ENCODE results near the gene NFYA. TPM values are rescaled to one million over a fixed set of nuclear protein-coding genes. Genes with fewer than 3 reads are reported as not detected.

Gene NFYA
- total RNA-seq, 2 experiments from 2014 or later, result 24.5 to 25.4 TPM

GRCh38 chr6:41074692-41075436 is 2.1 kb downstream of the NFYA start:
- Mint-ChIP-seq H3K36me3 (peaks cover 28% of the 10 kb centered on the region), H3K4me3 (peak overlapping the region; percentile 94), H3K9me3 (no peaks in the 10 kb centered on the region), H3K27ac (peak overlapping the region; percentile 92), H3K4me1 (peaks cover 54% of the 10 kb centered on the region), H3K27me3 (no peaks in the 10 kb centered on the region)
- no peak for DNase-seq

GRCh38 chr6:41075651-41076626 is 3.2 kb downstream of the NFYA start:
- peak overlapping the region; percentile 2 for H3K4me3 Mint-ChIP-seq
- H3K9me3 Mint-ChIP-seq, result no peaks in the 10 kb centered on the region
- H3K4me1 Mint-ChIP-seq, result peaks cover 58% of the 10 kb centered on the region
- H3K27me3 Mint-ChIP-seq, result no peaks in the 10 kb centered on the region
- H3K36me3 Mint-ChIP-seq, result peaks cover 34% of the 10 kb centered on the region
- DNase-seq, result no peak
- peak overlapping the region; percentile 28 for H3K27ac Mint-ChIP-seq

- H3K4me3 Mint-ChIP-seq, result no peak overlapping the region
- peaks cover 62% of the 10 kb centered on the region for H3K4me1 Mint-ChIP-seq
- H3K9me3 Mint-ChIP-seq, result no peaks in the 10 kb centered on the region
- no peak for DNase-seq
- H3K27me3 Mint-ChIP-seq, result no peaks in the 10 kb centered on the region
- no peak overlapping the region for H3K27ac Mint-ChIP-seq
- peaks cover 37% of the 10 kb centered on the region for H3K36me3 Mint-ChIP-seq
Observed at GRCh38 chr6:41077536-41077935, 4.8 kb downstream of the NFYA start.

GRCh38 chr6:41078101-41078500 is 5.3 kb downstream of the NFYA start:
- Mint-ChIP-seq H3K4me1 (peaks cover 62% of the 10 kb centered on the region), H3K36me3 (peaks cover 40% of the 10 kb centered on the region), H3K27ac (no peak overlapping the region), H3K9me3 (no peaks in the 10 kb centered on the region), H3K4me3 (no peak overlapping the region), H3K27me3 (no peaks in the 10 kb centered on the region)
- DNase-seq, result no peak

- DNase-seq, result no peak
- Mint-ChIP-seq H3K27me3 (no peaks in the 10 kb centered on the region), H3K36me3 (peaks cover 39% of the 10 kb centered on the region), H3K4me3 (no peak overlapping the region), H3K4me1 (peaks cover 62% of the 10 kb centered on the region), H3K9me3 (no peaks in the 10 kb centered on the region), H3K27ac (peak overlapping the region; percentile 70)
Observed at GRCh38 chr6:41079080-41079479, 6.3 kb downstream of the NFYA start.

- Mint-ChIP-seq H3K36me3 (peaks cover 36% of the 10 kb centered on the region), H3K27ac (peak overlapping the region; percentile 80), H3K27me3 (no peaks in the 10 kb centered on the region), H3K9me3 (no peaks in the 10 kb centered on the region), H3K4me3 (peak overlapping the region; percentile 0), H3K4me1 (peaks cover 47% of the 10 kb centered on the region)
- no peak for DNase-seq
Observed at GRCh38 chr6:41080621-41081020, 7.8 kb downstream of the NFYA start.

- Mint-ChIP-seq H3K27ac (no peak overlapping the region), H3K4me3 (no peak overlapping the region), H3K36me3 (peaks cover 39% of the 10 kb centered on the region), H3K27me3 (no peaks in the 10 kb centered on the region), H3K9me3 (no peaks in the 10 kb centered on the region), H3K4me1 (peaks cover 35% of the 10 kb centered on the region)
- DNase-seq, result no peak
Observed at GRCh38 chr6:41083072-41083471, 10.3 kb downstream of the NFYA start.

GRCh38 chr6:41085182-41085581 is 12.4 kb downstream of the NFYA start:
- Mint-ChIP-seq H3K4me1 (peaks cover 20% of the 10 kb centered on the region), H3K36me3 (peaks cover 38% of the 10 kb centered on the region), H3K27ac (no peak overlapping the region), H3K9me3 (no peaks in the 10 kb centered on the region), H3K27me3 (no peaks in the 10 kb centered on the region), H3K4me3 (no peak overlapping the region)
- no peak for DNase-seq

GRCh38 chr6:41088451-41088850 is 15.7 kb downstream of the NFYA start:
- H3K27me3 Mint-ChIP-seq, result no peaks in the 10 kb centered on the region
- H3K4me3 Mint-ChIP-seq, result no peak overlapping the region
- DNase-seq, result no peak
- peaks cover 4% of the 10 kb centered on the region for H3K4me1 Mint-ChIP-seq
- H3K9me3 Mint-ChIP-seq, result no peaks in the 10 kb centered on the region
- peaks cover 24% of the 10 kb centered on the region for H3K36me3 Mint-ChIP-seq
- H3K27ac Mint-ChIP-seq, result no peak overlapping the region

- no peak overlapping the region for H3K4me3 Mint-ChIP-seq
- no peaks in the 10 kb centered on the region for H3K9me3 Mint-ChIP-seq
- DNase-seq, result no peak
- H3K27ac Mint-ChIP-seq, result no peak overlapping the region
- peaks cover 23% of the 10 kb centered on the region for H3K36me3 Mint-ChIP-seq
- H3K27me3 Mint-ChIP-seq, result no peaks in the 10 kb centered on the region
- H3K4me1 Mint-ChIP-seq, result no peaks in the 10 kb centered on the region
Observed at GRCh38 chr6:41090841-41091761, 18.3 kb downstream of the NFYA start.

GRCh38 chr6:41092421-41093140 is 19.8 kb downstream of the NFYA start:
- H3K4me1 Mint-ChIP-seq, result peaks cover 1% of the 10 kb centered on the region
- H3K36me3 Mint-ChIP-seq, result peaks cover 26% of the 10 kb centered on the region
- H3K27ac Mint-ChIP-seq, result no peak overlapping the region
- H3K27me3 Mint-ChIP-seq, result no peaks in the 10 kb centered on the region
- no peak overlapping the region for H3K4me3 Mint-ChIP-seq
- no peaks in the 10 kb centered on the region for H3K9me3 Mint-ChIP-seq
- no peak for DNase-seq

- Mint-ChIP-seq H3K4me1 (peaks cover 1% of the 10 kb centered on the region), H3K4me3 (no peak overlapping the region), H3K27me3 (no peaks in the 10 kb centered on the region), H3K27ac (no peak overlapping the region), H3K36me3 (peaks cover 26% of the 10 kb centered on the region), H3K9me3 (no peaks in the 10 kb centered on the region)
- no peak for DNase-seq
Observed at GRCh38 chr6:41093729-41094128, 21.0 kb downstream of the NFYA start.

GRCh38 chr6:41097467-41098090 is 24.8 kb downstream of the NFYA start:
- Mint-ChIP-seq H3K9me3 (no peaks in the 10 kb centered on the region), H3K4me1 (peaks cover 5% of the 10 kb centered on the region), H3K27ac (no peak overlapping the region), H3K27me3 (no peaks in the 10 kb centered on the region), H3K4me3 (no peak overlapping the region), H3K36me3 (peaks cover 26% of the 10 kb centered on the region)
- no peak for DNase-seq

GRCh38 chr6:41098366-41098765 is 25.6 kb downstream of the NFYA start:
- Mint-ChIP-seq H3K4me3 (no peak overlapping the region), H3K27me3 (no peaks in the 10 kb centered on the region), H3K36me3 (peaks cover 26% of the 10 kb centered on the region), H3K9me3 (no peaks in the 10 kb centered on the region), H3K27ac (no peak overlapping the region), H3K4me1 (peaks cover 5% of the 10 kb centered on the region)
- no peak for DNase-seq
